GOT3 (cell line): ENCODE results near the gene STOML3.
"Not testable (repeated sequence)": the region's sequence is repeated elsewhere in the genome, so short reads cannot be mapped to it uniquely, and the experiment has no call there.

Source experiments
- DNase-seq: peaks from one replicate; lab custom pipeline; 2025; ENCODE audit warnings: mixed read lengths; lab: John Stamatoyannopoulos, UW

Gene STOML3

GRCh38 chr13:38990693-38991092, at the start of gene STOML3:
TSS of gene STOML3 (minus strand) at chr13:38990831. CDS start at chr13:38990721, 110 bp downstream.
- DNase-seq, result no peak

- no peak for DNase-seq
These were observed 49.6 kb upstream of the STOML3 start for GRCh38 chr13:39040206-39040605.

GRCh38 chr13:39039041-39039440, 48.4 kb upstream of the STOML3 start:
- DNase-seq, result no peak

GRCh38 chr13:39038569-39039030, 48.0 kb upstream of the STOML3 start:
- no peak for DNase-seq

GRCh38 chr13:39037880-39038568, 47.4 kb upstream of the STOML3 start, which contains the start of the genes NHLRC3 and PROSER1:
TSS of gene NHLRC3 (plus strand) at chr13:39038456. CDS start at chr13:39038640, 184 bp downstream.
TSS of gene PROSER1 (minus strand) at chr13:39038089. CDS start at chr13:39037242, 847 bp downstream.
- DNase-seq, result peak; percentile 81

GRCh38 chr13:39037410-39037879, 46.8 kb upstream of the STOML3 start:
- no peak for DNase-seq

- no peak for DNase-seq
These were observed 45.6 kb upstream of the STOML3 start for GRCh38 chr13:39036212-39036611.

- no peak for DNase-seq
These were observed 45.2 kb upstream of the STOML3 start for GRCh38 chr13:39035799-39036198.

GRCh38 chr13:39035204-39035603, 44.6 kb upstream of the STOML3 start:
- no peak for DNase-seq

- no peak for DNase-seq
These were observed 43.5 kb upstream of the STOML3 start for GRCh38 chr13:39034085-39034484.

- no peak for DNase-seq
These were observed 41.5 kb upstream of the STOML3 start for GRCh38 chr13:39032150-39032549.

GRCh38 chr13:39025433-39025839, 34.8 kb upstream of the STOML3 start:
- DNase-seq, result no peak

- no peak for DNase-seq
These were observed 33.1 kb upstream of the STOML3 start for GRCh38 chr13:39023761-39024160.

- no peak for DNase-seq
These were observed 32.7 kb upstream of the STOML3 start for GRCh38 chr13:39023316-39023715.

GRCh38 chr13:39020853-39021462, 30.3 kb upstream of the STOML3 start:
- no peak for DNase-seq

GRCh38 chr13:39016787-39017186, 26.2 kb upstream of the STOML3 start:
- DNase-seq, result no peak

GRCh38 chr13:39016087-39016486, 25.5 kb upstream of the STOML3 start:
- no peak for DNase-seq

GRCh38 chr13:39013462-39013861, 22.8 kb upstream of the STOML3 start:
- DNase-seq, result no peak

- DNase-seq, result no peak
These were observed 22.0 kb upstream of the STOML3 start for GRCh38 chr13:39012608-39013007.

GRCh38 chr13:39006371-39007111, 15.9 kb upstream of the STOML3 start:
- not testable (repeated sequence) for DNase-seq

- DNase-seq, result no peak
These were observed 8.1 kb upstream of the STOML3 start for GRCh38 chr13:38998739-38999138.

GRCh38 chr13:38993381-38993780, 2.8 kb upstream of the STOML3 start:
- DNase-seq, result no peak

- DNase-seq, result no peak
These were observed 9.5 kb downstream of the STOML3 start for GRCh38 chr13:38981096-38981495.
